ENCODE measurements around the gene RAET1G. TPM values are rescaled to one million over a fixed set of nuclear protein-coding genes. Genes with fewer than 3 reads are reported as not detected.
"Not testable (repeated sequence)": the region's sequence is repeated elsewhere in the genome, so short reads cannot be mapped to it uniquely, and the experiment has no call there.

The RAET1G gene
- total RNA-seq, 1 donor from 2014 or later: 0.73 TPM

GRCh38 chr6:149895048-149895590 lies 27.8 kb downstream of the RAET1G start:
- Mint-ChIP-seq H3K36me3 (ENCODE audit: unreplicated experiment) (no peaks in the 10 kb centered on the region), H3K27ac (ENCODE audit: unreplicated experiment) (peak overlapping the region; percentile 92), H3K4me1 (ENCODE audit: unreplicated experiment) (peaks cover 51% of the 10 kb centered on the region), H3K27me3 (ENCODE audit: unreplicated experiment) (no peaks in the 10 kb centered on the region), H3K4me3 (ENCODE audit: unreplicated experiment) (no peak overlapping the region), H3K9me3 (ENCODE audit: unreplicated experiment) (no peaks in the 10 kb centered on the region)
- TF ChIP-seq CTCF (IDR thresholded peaks at IDR 0.05): no peak
- no peak for DNase-seq (ENCODE audit: extremely low spot score, unreplicated experiment)

- not testable (repeated sequence) for DNase-seq (ENCODE audit: extremely low spot score, unreplicated experiment); H3K27me3 Mint-ChIP-seq (ENCODE audit: unreplicated experiment); H3K9me3 Mint-ChIP-seq (ENCODE audit: unreplicated experiment); H3K36me3 Mint-ChIP-seq (ENCODE audit: unreplicated experiment); H3K27ac Mint-ChIP-seq (ENCODE audit: unreplicated experiment); H3K4me3 Mint-ChIP-seq (ENCODE audit: unreplicated experiment)
- H3K4me1 Mint-ChIP-seq (ENCODE audit: unreplicated experiment): peaks cover 45% of the 10 kb centered on the region
These were observed 31.1 kb downstream of the RAET1G start for GRCh38 chr6:149891864-149892263.

GRCh38 chr6:149891259-149891658 lies 31.7 kb downstream of the RAET1G start:
- TF ChIP-seq CTCF (IDR thresholded peaks at IDR 0.05): no peak
- Mint-ChIP-seq H3K27me3 (ENCODE audit: unreplicated experiment) (no peaks in the 10 kb centered on the region), H3K4me1 (ENCODE audit: unreplicated experiment) (peaks cover 39% of the 10 kb centered on the region)

DNA sequence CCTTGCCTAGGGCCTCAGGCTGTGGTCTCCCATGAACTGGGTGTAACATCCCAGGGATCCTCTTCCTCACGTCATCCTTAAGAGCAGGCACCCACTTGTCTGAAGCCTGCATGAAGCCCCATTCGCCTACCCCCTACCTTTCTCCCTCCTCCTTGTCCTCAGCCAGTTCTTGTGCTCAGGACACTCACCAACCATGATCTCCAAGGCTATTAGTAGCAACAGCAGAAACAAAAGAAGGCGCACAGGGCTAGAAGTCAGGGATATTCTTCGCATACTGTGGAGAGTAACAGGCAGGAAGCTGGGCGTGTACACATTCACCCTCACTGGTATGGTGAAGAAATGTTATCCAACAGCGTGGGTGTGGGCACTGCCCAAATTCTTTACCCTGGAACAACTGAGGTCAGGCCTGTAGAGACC lies 32.3 kb downstream of the RAET1G start:
- no peaks in the 10 kb centered on the region for H3K36me3 Mint-ChIP-seq (ENCODE audit: unreplicated experiment)
- DNase-seq (ENCODE audit: extremely low spot score, unreplicated experiment): no peak
- H3K4me3 Mint-ChIP-seq (ENCODE audit: unreplicated experiment): peak overlapping the region; percentile 2
- H3K4me1 Mint-ChIP-seq (ENCODE audit: unreplicated experiment): peaks cover 33% of the 10 kb centered on the region
- H3K27me3 Mint-ChIP-seq (ENCODE audit: unreplicated experiment): no peaks in the 10 kb centered on the region
- H3K27ac Mint-ChIP-seq (ENCODE audit: unreplicated experiment): peak overlapping the region; percentile 79
- no peaks in the 10 kb centered on the region for H3K9me3 Mint-ChIP-seq (ENCODE audit: unreplicated experiment)
- no peak for TF ChIP-seq CTCF (IDR thresholded peaks at IDR 0.05)

More at GRCh38 chr6:149891259-149891658, 31.7 kb downstream of the RAET1G start:
- DNase-seq (ENCODE audit: extremely low spot score, unreplicated experiment): no peak
- H3K27ac Mint-ChIP-seq (ENCODE audit: unreplicated experiment): peak overlapping the region; percentile 79
- H3K4me3 Mint-ChIP-seq (ENCODE audit: unreplicated experiment): no peak overlapping the region
- no peaks in the 10 kb centered on the region for H3K9me3 Mint-ChIP-seq (ENCODE audit: unreplicated experiment)
- no peaks in the 10 kb centered on the region for H3K36me3 Mint-ChIP-seq (ENCODE audit: unreplicated experiment)

GRCh38 chr6:149889326-149889725 lies 33.6 kb downstream of the RAET1G start:
- Mint-ChIP-seq H3K36me3 (ENCODE audit: unreplicated experiment) (no peaks in the 10 kb centered on the region), H3K4me3 (ENCODE audit: unreplicated experiment) (no peak overlapping the region), H3K9me3 (ENCODE audit: unreplicated experiment) (no peaks in the 10 kb centered on the region), H3K27me3 (ENCODE audit: unreplicated experiment) (no peaks in the 10 kb centered on the region), H3K4me1 (ENCODE audit: unreplicated experiment) (peaks cover 21% of the 10 kb centered on the region), H3K27ac (ENCODE audit: unreplicated experiment) (peak overlapping the region; percentile 34)
- no peak for DNase-seq (ENCODE audit: extremely low spot score, unreplicated experiment)
- TF ChIP-seq CTCF (IDR thresholded peaks at IDR 0.05): no peak

DNA sequence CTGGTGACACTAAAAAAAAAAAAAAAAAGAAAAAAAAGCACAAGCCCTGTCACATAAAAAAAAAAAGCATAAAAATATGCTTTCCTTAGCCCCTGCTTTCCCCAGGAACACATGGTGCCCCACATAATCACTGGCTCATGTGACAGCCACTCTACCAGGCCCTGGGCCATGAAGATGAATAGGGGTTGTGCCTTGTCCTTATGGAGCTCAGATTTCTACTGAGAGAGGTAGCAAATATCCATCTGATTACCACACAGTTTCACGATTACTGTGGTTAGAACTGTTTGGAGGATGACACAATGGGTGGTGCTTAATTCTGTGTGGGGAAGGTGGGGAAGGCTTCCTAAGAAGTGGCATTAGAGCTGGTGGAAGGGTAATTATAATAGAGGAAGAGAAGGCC lies 34.3 kb downstream of the RAET1G start:
- H3K27ac Mint-ChIP-seq (ENCODE audit: unreplicated experiment): no peak overlapping the region
- peaks cover 3% of the 10 kb centered on the region for H3K27me3 Mint-ChIP-seq (ENCODE audit: unreplicated experiment)
- peaks cover 23% of the 10 kb centered on the region for H3K4me1 Mint-ChIP-seq (ENCODE audit: unreplicated experiment)
- DNase-seq (ENCODE audit: extremely low spot score, unreplicated experiment): no peak
- no peak for TF ChIP-seq CTCF (IDR thresholded peaks at IDR 0.05)
- H3K36me3 Mint-ChIP-seq (ENCODE audit: unreplicated experiment): no peaks in the 10 kb centered on the region
- no peak overlapping the region for H3K4me3 Mint-ChIP-seq (ENCODE audit: unreplicated experiment)
- H3K9me3 Mint-ChIP-seq (ENCODE audit: unreplicated experiment): no peaks in the 10 kb centered on the region
